Renal cortical epithelial cell (primary cell): ENCODE data around the gene CERS1. TPM values are rescaled to one million over a fixed set of nuclear protein-coding genes. Genes with fewer than 3 reads are reported as not detected.

ENCODE experiments used
- DNase-seq: peaks from one replicate; pipeline ENCODE4 v3.0.0-alpha.2; 2011; ENCODE audit warnings: low read depth
- total RNA-seq: library from RNA; depleted of rRNA; stranded (reverse); fragments of >200 nt; gene quantifications from 2 replicates; pipeline ENCODE4 v1.2.3, GENCODE V29; 2014

Gene CERS1
- total RNA-seq, 1 donor from 2014 or later: 0.40 TPM

DNA sequence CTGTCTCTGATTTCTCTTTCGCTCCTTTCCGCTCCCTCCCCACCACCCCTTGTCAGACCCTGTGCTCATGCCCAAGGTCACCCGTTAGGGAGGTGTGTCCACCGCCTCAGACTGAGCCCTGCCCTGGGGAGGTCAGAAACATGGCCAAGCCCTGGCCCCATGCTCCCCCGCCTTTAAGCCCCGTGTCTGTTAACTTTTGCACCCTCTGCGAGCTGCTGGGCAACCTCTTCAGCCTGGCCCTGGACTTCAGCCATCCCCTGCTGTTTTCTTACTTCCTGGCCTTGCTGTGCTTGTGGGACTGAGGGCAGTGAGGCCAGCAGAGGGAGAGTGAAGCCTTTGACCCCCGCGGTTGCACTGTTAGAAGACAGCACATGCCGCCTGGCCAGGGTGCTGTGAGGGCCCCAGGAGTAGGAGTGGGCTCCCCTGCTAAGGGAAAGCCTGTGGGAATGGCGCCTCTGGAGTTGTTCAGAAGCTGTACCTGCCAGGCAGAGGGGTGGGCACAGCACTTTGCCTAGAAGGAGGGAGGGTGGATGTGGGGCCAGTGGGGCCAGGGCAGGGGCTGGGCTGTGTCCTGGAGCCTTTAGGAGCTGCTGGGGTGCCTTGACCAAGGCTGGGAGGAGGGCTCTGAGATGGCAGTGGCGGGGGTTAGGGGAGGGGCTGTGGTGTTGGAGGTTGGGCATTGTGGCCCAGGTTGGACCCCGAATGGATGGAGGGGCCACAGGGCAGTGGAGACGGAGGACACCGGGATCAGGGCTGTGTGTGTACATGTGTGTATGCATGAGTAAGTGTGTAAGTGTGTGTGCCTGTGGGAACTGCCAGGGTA, 56.3 kb downstream of the CERS1 start:
- peak; percentile 28 for DNase-seq

GRCh38 chr19:18834644-18834984, 61.3 kb downstream of the CERS1 start:
- no peak for DNase-seq

DNA sequence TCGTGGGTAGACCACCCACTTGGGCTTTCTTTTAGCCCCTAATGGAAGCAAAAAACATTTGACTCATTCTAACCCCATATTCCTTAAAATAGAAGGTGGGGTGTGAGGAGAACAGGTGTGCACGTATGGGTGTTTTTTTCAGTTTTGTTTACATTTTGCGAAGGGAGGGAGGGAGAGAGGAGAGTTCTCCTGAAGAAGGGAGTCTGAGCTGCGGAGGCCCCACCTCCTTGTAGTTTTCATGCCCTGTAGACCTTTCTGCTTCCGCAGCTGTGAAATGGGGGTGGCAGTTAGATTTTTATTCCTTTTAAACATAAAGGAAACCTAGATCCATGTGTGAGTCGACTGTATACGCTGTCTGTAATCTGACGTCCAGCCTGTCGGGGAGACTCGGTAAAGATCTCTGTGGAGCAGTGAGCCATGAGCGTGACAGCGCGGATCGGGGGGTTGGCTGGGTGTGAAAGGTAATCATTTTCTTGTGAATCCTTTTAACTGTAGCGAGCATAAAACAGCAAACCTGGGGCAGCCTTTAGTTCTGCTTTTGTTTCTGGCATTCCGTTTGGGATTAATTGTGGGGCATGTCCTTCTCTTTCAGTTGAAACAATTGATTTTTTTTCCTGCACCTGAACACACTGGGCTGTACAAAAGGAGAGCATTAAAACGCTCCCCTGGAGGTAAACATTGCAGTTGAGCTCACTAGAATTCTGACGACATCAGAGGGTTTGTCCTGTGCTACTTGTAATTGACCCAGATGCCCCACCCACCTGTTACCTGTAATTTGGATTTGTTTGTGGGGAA, 61.9 kb downstream of the CERS1 start:
- DNase-seq: peak; percentile 21

DNA sequence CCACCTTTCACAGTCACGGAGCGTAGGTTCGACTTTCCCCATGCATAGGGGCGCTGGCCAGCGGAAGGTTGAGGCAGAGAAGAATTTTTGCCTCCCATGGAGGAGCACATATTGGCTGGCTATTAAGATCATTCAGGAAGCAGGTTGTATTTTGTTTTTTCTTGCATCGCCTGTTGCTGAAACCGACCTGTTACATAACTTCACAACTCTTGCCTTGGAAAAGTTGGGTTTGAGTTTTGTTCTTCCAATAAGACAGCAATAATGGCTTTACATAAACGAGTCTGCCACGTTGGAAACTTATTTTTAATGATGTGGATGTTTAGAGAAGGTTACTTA, 62.8 kb downstream of the CERS1 start:
- DNase-seq: peak; percentile 21

DNA sequence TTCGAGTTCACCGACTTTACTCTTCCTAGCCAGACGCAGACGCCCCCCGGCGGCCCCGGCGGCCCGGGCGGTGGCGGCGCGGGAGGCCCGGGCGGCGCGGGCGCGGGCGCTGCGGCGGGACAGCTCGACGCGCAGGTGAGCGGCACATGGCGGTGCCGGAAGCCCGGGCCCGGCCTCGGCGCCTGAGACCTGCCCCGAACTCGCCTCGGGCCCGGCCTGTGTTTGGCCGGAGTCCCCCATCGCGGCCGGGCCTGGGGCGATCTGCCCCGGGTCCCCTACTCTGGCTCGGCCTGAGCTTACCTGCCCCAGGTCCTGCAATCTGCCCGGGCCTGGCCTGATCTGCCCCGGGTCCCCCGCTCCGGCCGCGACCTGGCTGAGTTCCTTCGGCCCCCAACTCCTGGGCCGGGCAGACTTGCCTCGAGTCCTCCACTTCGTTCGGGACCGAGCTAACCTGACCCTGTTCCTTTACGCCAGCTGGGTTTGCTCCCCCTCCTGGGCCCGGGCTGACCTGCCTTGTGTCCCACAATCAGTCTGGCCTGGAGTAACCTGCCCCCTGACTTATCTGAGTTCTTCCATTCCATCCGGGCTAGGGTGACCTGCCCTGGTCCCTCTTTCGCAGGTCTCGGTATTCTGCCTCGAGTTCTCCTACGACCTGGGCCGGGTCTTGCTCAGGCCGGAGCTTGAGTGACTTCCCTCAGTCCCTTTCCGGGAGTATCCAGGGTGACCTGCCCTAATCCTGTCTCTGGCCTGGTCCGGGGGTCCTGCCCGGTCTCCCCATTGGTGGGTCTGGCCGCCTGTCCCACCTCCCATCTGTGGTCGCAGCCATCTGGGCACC, 63.4 kb downstream of the CERS1 start:
- no peak for DNase-seq

- peak; percentile 75 for DNase-seq
These were observed 64.2 kb downstream of the CERS1 start, which contains the start of gene UPF1 for GRCh38 chr19:18831524-18832305. Gene UPF1, plus strand, starts transcription at chr19:18831959. Its CDS starts 251 bp downstream, at chr19:18832210.

GRCh38 chr19:18830488-18830887, 65.5 kb downstream of the CERS1 start:
- no peak for DNase-seq

- DNase-seq: no peak
These were observed 67.2 kb downstream of the CERS1 start for GRCh38 chr19:18828786-18829185.

Other genes with a start within 250 kb of the CERS1 start
- 0.17 and 3.2 TPM in 2 replicates for gene CRTC1, start 212.5 kb downstream of the CERS1 start, total RNA-seq
- gene COMP, start 104.9 kb downstream of the CERS1 start, total RNA-seq: 0.15 TPM in 1 of 2 replicates, not detected in the other
- gene UPF1, start 64.2 kb downstream of the CERS1 start, total RNA-seq: 42.2 and 106 TPM in 2 replicates
- gene COPE, start 23.2 kb upstream of the CERS1 start, total RNA-seq: 148 and 224 TPM in 2 replicates
- 45.0 and 58.3 TPM in 2 replicates for gene DDX49, start 23.6 kb upstream of the CERS1 start, total RNA-seq
- gene HOMER3, start 45.1 kb upstream of the CERS1 start, total RNA-seq: 83.2 and 93.7 TPM in 2 replicates
- 20.3 and 59.9 TPM in 2 replicates for gene SUGP2, start 137.4 kb upstream of the CERS1 start, total RNA-seq
- 41.5 and 62.3 TPM in 2 replicates for gene ARMC6, start 137.4 kb upstream of the CERS1 start, total RNA-seq
- gene SLC25A42, start 167.8 kb upstream of the CERS1 start, total RNA-seq: 1.2 and 4.5 TPM in 2 replicates
- 14.1 and 25.3 TPM in 2 replicates for gene TMEM161A, start 242.3 kb upstream of the CERS1 start, total RNA-seq